SU-DHL-6 (cell line): ENCODE data around the gene ZSCAN21.

Experiments
- H2AFZ ChIP-seq: fragments of 200-600 bp; sonication (generic); 2 replicates; pipeline ENCODE4 v1.6.1; 2014; ENCODE audit warnings: low read depth, mild to moderate bottlenecking, moderate library complexity, mixed read lengths, antibody characterized with exemption, low read length; ENCODE audit not compliant: severe bottlenecking
- H3F3A ChIP-seq: fragments of 200-600 bp; shearing (Covaris generic); 2 replicates; pipeline ENCODE4 v1.6.0; 2016; ENCODE audit warnings: antibody characterized with exemption, mild to moderate bottlenecking; ENCODE audit not compliant: insufficient read depth
- H3K27ac ChIP-seq: fragments of 200-600 bp; sonication (generic); 2 replicates; pipeline ENCODE4 v1.5.1; 2016; ENCODE audit warnings: low read depth, mild to moderate bottlenecking, low read length, moderate library complexity, mixed read lengths
- H3K27me3 ChIP-seq: fragments of 200-600 bp; sonication (generic), shearing (Covaris generic); 2 replicates; pipeline ENCODE4 v1.6.0; 2014; ENCODE audit warnings: mild to moderate bottlenecking, low read length
- H3K36me3 ChIP-seq: fragments of 200-600 bp; sonication (generic); 2 replicates; pipeline ENCODE4 v1.6.1; 2014; ENCODE audit warnings: mild to moderate bottlenecking, low read length, mixed read lengths
- H3K4me2 ChIP-seq: fragments of 300-600, 200-600 bp; shearing (Covaris generic), sonication (generic); 2 replicates; pipeline ENCODE4 v1.6.0; 2014; ENCODE audit warnings: low read length, low read depth, mild to moderate bottlenecking; ENCODE audit not compliant: poor library complexity, severe bottlenecking
- H3K4me3 ChIP-seq: fragments of 200-600 bp; sonication (generic); 2 replicates; pipeline ENCODE4 v1.5.1; 2014; ENCODE audit warnings: antibody characterized with exemption, low read length, mild to moderate bottlenecking, mixed read lengths; ENCODE audit not compliant: insufficient read depth, poor library complexity, severe bottlenecking
- H3K79me2 ChIP-seq: fragments of 200-600 bp; sonication (generic); 2 replicates; pipeline ENCODE4 v1.6.1; 2014; ENCODE audit warnings: mild to moderate bottlenecking, low read length, moderate library complexity; ENCODE audit not compliant: insufficient read depth
- H3K9ac ChIP-seq: fragments of 200-600 bp; sonication (generic); 2 replicates; pipeline ENCODE4 v1.7.0; 2014; ENCODE audit warnings: mild to moderate bottlenecking, low read length
- H3K9me2 ChIP-seq: fragments of 200-600 bp; sonication (generic); replicated peaks from 2 replicates; pipeline ENCODE4 v1.6.1; 2014; ENCODE audit warnings: low read length; ENCODE audit not compliant: insufficient read depth
- H3K9me3 ChIP-seq: fragments of 200-600 bp; sonication (generic); 2 replicates; pipeline ENCODE4 v1.6.1; 2014; ENCODE audit warnings: low read length, mixed read lengths; ENCODE audit not compliant: insufficient read depth
- H4K20me1 ChIP-seq: fragments of 200-600 bp; sonication (generic); 2 replicates; pipeline ENCODE4 v1.6.1; 2014; ENCODE audit warnings: low read depth, mild to moderate bottlenecking, antibody characterized with exemption, low read length, moderate library complexity, mixed read lengths
- EZH2phosphoT487 ChIP-seq: fragments of 200-600 bp; sonication (generic), shearing (Covaris generic); conservative IDR thresholded peaks from 2 replicates; pipeline ENCODE4 v1.6.1; 2018; ENCODE audit warnings: mild to moderate bottlenecking, antibody characterized with exemption, low read length, moderate library complexity, mixed read lengths
- TF ChIP-seq, protein P1 (sequence below): fragments of 200-600 bp; sonication (generic); IDR thresholded peaks from one replicate; pipeline ENCODE4 v1.5.1; 2017; ENCODE audit warnings: antibody characterized with exemption, mild to moderate bottlenecking, low read length, moderate library complexity; ENCODE audit not compliant: insufficient read depth, poor library complexity, severe bottlenecking

ZSCAN21 gene

DNA sequence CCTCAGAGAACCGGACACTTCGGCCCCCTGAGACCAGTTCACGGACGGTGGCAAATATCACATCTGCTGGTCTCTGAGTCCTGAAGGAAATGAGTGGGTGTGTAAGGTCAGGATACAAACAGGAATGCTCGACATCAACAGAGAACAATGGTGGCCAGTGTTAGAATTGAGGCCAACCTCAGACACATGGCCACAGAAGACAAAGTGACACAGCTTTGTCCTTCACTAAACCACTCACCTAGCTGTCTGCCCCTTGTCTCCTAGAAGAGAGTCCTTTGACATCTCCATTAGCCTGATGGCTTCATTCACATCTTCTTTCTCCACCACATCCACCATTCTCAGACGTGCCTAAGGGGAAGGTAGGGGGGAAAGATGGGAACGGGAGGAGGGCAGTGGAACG, 43.5 kb downstream of the ZSCAN21 start:
- Histone ChIP-seq H3K4me2 (no peak overlapping the region), H3K27me3 (no peaks in the 10 kb centered on the region), H3K27ac (no peak overlapping the region), H3K79me2 (peaks cover 11% of the 10 kb centered on the region), H4K20me1 (peaks cover 5% of the 10 kb centered on the region; the same call in 1 of the 2 replicates), H2AFZ (no peak overlapping the region), H3K9me2 (no peaks in the 10 kb centered on the region), H3K9me3 (no peaks in the 10 kb centered on the region), H3F3A (peaks cover 65% of the 10 kb centered on the region), H3K36me3 (peaks cover 60% of the 10 kb centered on the region), H3K9ac (no peak overlapping the region), H3K4me3 (no peak overlapping the region)
- TF ChIP-seq, protein P1, sequence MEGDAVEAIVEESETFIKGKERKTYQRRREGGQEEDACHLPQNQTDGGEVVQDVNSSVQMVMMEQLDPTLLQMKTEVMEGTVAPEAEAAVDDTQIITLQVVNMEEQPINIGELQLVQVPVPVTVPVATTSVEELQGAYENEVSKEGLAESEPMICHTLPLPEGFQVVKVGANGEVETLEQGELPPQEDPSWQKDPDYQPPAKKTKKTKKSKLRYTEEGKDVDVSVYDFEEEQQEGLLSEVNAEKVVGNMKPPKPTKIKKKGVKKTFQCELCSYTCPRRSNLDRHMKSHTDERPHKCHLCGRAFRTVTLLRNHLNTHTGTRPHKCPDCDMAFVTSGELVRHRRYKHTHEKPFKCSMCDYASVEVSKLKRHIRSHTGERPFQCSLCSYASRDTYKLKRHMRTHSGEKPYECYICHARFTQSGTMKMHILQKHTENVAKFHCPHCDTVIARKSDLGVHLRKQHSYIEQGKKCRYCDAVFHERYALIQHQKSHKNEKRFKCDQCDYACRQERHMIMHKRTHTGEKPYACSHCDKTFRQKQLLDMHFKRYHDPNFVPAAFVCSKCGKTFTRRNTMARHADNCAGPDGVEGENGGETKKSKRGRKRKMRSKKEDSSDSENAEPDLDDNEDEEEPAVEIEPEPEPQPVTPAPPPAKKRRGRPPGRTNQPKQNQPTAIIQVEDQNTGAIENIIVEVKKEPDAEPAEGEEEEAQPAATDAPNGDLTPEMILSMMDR, result no peak
- no peak for TF ChIP-seq EZH2phosphoT487

DNA sequence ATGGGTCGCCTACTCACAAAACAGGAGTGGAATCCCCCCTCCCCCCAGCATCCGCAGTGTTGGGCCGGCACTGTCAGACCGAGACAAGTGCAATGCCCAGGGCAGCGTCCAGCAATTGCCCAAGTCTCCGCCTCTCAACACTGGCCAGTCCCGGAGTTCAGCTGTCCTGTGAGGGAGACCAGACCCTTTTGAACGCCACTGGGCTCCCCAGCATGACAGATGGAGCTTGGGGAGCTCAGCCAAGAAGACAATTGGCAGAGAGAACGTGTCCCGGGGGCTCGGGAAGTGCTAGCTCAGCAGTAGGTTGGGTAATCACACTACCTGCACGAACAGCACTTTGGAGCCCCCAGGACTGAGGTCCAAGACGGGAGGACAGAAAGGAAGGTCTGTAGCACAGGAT, 43.9 kb downstream of the ZSCAN21 start:
- TF ChIP-seq EZH2phosphoT487, result no peak
- TF ChIP-seq, protein P1, result no peak
- peaks cover 7% of the 10 kb centered on the region; the same call in 1 of the 2 replicates for H4K20me1 ChIP-seq
- H3K27me3 ChIP-seq, result no peaks in the 10 kb centered on the region
- H2AFZ ChIP-seq, result no peak overlapping the region
- peaks cover 16% of the 10 kb centered on the region for H3K79me2 ChIP-seq
- no peaks in the 10 kb centered on the region for H3K9me2 ChIP-seq
- peaks cover 65% of the 10 kb centered on the region for H3F3A ChIP-seq
- H3K36me3 ChIP-seq, result peaks cover 64% of the 10 kb centered on the region
- no peak overlapping the region for H3K4me3 ChIP-seq
- H3K9ac ChIP-seq, result no peak overlapping the region
- H3K4me2 ChIP-seq, result no peak overlapping the region
- no peaks in the 10 kb centered on the region for H3K9me3 ChIP-seq
- H3K27ac ChIP-seq, result no peak overlapping the region

DNA sequence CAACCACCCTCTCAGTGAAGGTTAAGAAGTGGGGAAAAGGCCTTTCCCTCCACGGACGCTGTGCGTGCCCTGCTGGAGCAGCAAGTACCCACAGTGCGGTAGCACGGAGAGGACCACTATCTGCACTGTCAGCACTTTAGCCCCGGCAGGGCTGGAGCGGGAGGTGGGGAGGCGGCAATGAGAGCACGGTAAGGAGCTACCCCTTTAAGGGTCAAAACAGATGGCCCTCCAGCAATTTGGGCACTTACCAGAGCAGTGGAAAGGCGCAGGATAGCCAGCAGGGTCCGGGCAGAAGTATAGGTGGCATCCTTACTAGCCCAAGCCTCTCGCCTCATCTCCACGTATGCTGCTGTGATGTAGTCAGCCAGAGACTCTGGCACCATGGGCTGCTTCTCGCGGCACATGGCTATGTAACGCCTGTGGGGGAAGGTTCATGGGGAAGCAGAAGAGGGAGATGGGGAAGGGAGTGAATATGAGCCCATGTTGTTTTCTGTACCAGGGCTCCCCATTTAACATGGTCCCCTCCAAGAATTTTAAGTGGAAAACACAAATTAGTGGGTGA, 44.4 kb downstream of the ZSCAN21 start:
- H3K4me3 ChIP-seq, result no peak overlapping the region
- no peak for TF ChIP-seq EZH2phosphoT487
- TF ChIP-seq, protein P1, result no peak
- H3F3A ChIP-seq, result peaks cover 65% of the 10 kb centered on the region
- peaks cover 7% of the 10 kb centered on the region; the same call in 1 of the 2 replicates for H4K20me1 ChIP-seq
- no peak overlapping the region for H2AFZ ChIP-seq
- no peak overlapping the region for H3K27ac ChIP-seq
- H3K9me3 ChIP-seq, result no peaks in the 10 kb centered on the region
- H3K9ac ChIP-seq, result no peak overlapping the region
- H3K4me2 ChIP-seq, result no peak overlapping the region
- H3K36me3 ChIP-seq, result peaks cover 69% of the 10 kb centered on the region
- H3K9me2 ChIP-seq, result no peaks in the 10 kb centered on the region
- H3K27me3 ChIP-seq, result no peaks in the 10 kb centered on the region
- peaks cover 16% of the 10 kb centered on the region for H3K79me2 ChIP-seq

DNA sequence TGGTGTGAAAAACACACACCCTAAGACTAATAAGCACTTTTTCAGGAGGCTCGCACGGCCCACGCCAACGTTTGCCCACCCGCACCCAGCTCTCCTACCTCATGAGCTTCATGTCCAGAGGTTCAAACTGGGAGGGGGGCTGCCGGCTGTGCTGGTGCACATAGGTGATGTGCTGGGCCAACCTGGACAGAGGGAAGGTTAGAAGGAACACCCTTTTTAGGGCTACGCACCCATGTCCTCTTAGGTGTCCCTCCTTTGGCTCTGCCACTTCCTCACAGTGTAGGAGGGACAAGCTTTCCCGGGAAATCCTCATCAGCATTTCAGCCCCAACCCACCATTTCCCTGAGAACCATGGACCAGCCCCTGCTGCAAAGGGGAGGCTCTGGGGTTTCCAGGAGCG, 45.7 kb downstream of the ZSCAN21 start:
- Histone ChIP-seq H4K20me1 (peaks cover 16% of the 10 kb centered on the region), H2AFZ (no peak overlapping the region), H3K9me2 (no peaks in the 10 kb centered on the region), H3K27me3 (no peaks in the 10 kb centered on the region), H3K27ac (no peak overlapping the region), H3K4me2 (no peak overlapping the region), H3K36me3 (peaks cover 82% of the 10 kb centered on the region), H3K9me3 (no peaks in the 10 kb centered on the region), H3K4me3 (no peak overlapping the region), H3K9ac (no peak overlapping the region), H3K79me2 (peaks cover 25% of the 10 kb centered on the region), H3F3A (peaks cover 67% of the 10 kb centered on the region)
- TF ChIP-seq, protein P1, result no peak
- TF ChIP-seq EZH2phosphoT487, result no peak
